DND-41 (cell line): ENCODE measurements around the gene SYNE2.

ENCODE experiments used
- ATAC-seq: fragments of 200-7000 bp; cut with Tn5 transposase; 3 replicates; pipeline ENCODE4 v1.9.1; 2021; ENCODE audit warnings: low read depth; ENCODE audit not compliant: insufficient read depth
- DNase-seq: peaks from one replicate; pipeline ENCODE4 v3.0.0-alpha.2; 2020
- H2AFZ ChIP-seq: 2 replicates; pipeline ENCODE4 v1.6.0; 2012; ENCODE audit warnings: low read depth, low read length
- H3K27ac ChIP-seq: 2 replicates; pipeline ENCODE4 v1.5.1; 2012; ENCODE audit warnings: low read length, inconsistent platforms
- H3K27me3 ChIP-seq: fragments of 200-600 bp; sonication (generic); 2 replicates; pipeline ENCODE4 v1.6.0; 2012; ENCODE audit warnings: low read length, mild to moderate bottlenecking, inconsistent platforms; ENCODE audit not compliant: insufficient read depth, poor library complexity
- H3K36me3 ChIP-seq: 2 replicates; pipeline ENCODE4 v1.5.1; 2012; ENCODE audit warnings: low read length, inconsistent platforms; ENCODE audit not compliant: insufficient read depth
- H3K4me1 ChIP-seq: 2 replicates; pipeline ENCODE4 v1.5.1; 2012; ENCODE audit warnings: mild to moderate bottlenecking, low read length; ENCODE audit not compliant: insufficient read depth
- H3K4me2 ChIP-seq: 2 replicates; pipeline ENCODE4 v1.6.0; 2012; ENCODE audit warnings: mild to moderate bottlenecking, moderate library complexity, low read length, inconsistent platforms; ENCODE audit not compliant: insufficient read depth
- H3K4me3 ChIP-seq, 2 experiments: fragments of 200-600 bp in 1 of 2; shearing (Covaris generic) in 1 of 2; 2 replicates each; pipeline ENCODE4 v1.5.1; 2012 to 2016; ENCODE audit warnings: inconsistent platforms in 2 of 2, low read length in 2 of 2, mild to moderate bottlenecking in 2 of 2, low read depth in 1 of 2, moderate library complexity in 1 of 2
- H3K79me2 ChIP-seq: 2 replicates; pipeline ENCODE4 v1.6.0; 2012; ENCODE audit warnings: low read length, inconsistent platforms; ENCODE audit not compliant: insufficient read depth
- H3K9ac ChIP-seq: 2 replicates; pipeline ENCODE4 v1.6.0; 2012; ENCODE audit warnings: low read depth, mild to moderate bottlenecking, inconsistent platforms, low read length, moderate library complexity
- H3K9me3 ChIP-seq: 2 replicates; pipeline ENCODE4 v1.5.1; 2012; ENCODE audit warnings: low read length, moderate library complexity, mild to moderate bottlenecking, inconsistent platforms; ENCODE audit not compliant: insufficient read depth, severe bottlenecking
- H4K20me1 ChIP-seq: 2 replicates; pipeline ENCODE4 v1.6.0; 2012; ENCODE audit warnings: low read length; ENCODE audit not compliant: insufficient read depth
- EZH2 ChIP-seq: IDR thresholded peaks from 3 replicates; pipeline ENCODE4 v1.6.1; 2012; ENCODE audit warnings: borderline replicate concordance, low read depth, mild to moderate bottlenecking, moderate library complexity, low read length, inconsistent platforms; ENCODE audit not compliant: severe bottlenecking
- TF ChIP-seq, protein P1 (sequence below): IDR thresholded peaks from 2 replicates; pipeline ENCODE4 v1.5.1; 2012; ENCODE audit warnings: borderline replicate concordance, low read length, moderate library complexity, mild to moderate bottlenecking; ENCODE audit not compliant: poor library complexity, severe bottlenecking; ENCODE audit errors: extremely low read depth

SYNE2 gene

DNA sequence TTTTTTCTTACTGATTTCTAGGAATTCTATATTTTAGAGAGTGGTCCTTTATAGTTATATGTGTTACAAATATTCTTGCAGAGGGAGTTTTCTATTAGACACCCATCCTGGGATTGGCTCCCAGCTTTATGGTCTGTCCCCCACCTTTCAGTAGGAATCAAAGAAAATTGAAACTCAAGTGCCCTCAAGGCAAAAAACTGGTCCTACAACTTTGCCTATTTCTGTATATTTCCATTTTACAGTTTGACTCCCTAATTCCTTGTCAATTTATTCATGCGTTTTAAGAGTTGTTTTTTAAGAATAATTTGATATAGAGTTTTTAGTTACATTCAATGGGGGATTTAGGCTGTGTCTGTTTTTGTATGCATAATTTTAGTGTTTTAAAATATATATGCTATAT, 208.9 kb downstream of the SYNE2 start:
- no peaks in the 10 kb centered on the region for H3K9me3 ChIP-seq
- TF ChIP-seq, protein P1, sequence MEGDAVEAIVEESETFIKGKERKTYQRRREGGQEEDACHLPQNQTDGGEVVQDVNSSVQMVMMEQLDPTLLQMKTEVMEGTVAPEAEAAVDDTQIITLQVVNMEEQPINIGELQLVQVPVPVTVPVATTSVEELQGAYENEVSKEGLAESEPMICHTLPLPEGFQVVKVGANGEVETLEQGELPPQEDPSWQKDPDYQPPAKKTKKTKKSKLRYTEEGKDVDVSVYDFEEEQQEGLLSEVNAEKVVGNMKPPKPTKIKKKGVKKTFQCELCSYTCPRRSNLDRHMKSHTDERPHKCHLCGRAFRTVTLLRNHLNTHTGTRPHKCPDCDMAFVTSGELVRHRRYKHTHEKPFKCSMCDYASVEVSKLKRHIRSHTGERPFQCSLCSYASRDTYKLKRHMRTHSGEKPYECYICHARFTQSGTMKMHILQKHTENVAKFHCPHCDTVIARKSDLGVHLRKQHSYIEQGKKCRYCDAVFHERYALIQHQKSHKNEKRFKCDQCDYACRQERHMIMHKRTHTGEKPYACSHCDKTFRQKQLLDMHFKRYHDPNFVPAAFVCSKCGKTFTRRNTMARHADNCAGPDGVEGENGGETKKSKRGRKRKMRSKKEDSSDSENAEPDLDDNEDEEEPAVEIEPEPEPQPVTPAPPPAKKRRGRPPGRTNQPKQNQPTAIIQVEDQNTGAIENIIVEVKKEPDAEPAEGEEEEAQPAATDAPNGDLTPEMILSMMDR, result no peak
- no peak for TF ChIP-seq EZH2
- H3K4me2 ChIP-seq, result no peak overlapping the region
- H3K4me1 ChIP-seq, result no peaks in the 10 kb centered on the region
- peaks cover 71% of the 10 kb centered on the region for H3K36me3 ChIP-seq
- DNase-seq (no peak), ATAC-seq (no peak)
- H3K4me3 ChIP-seq, result no peak overlapping the region
- H2AFZ ChIP-seq, result no peak overlapping the region
- no peaks in the 10 kb centered on the region for H3K27me3 ChIP-seq
- H3K9ac ChIP-seq, result no peak overlapping the region
- no peaks in the 10 kb centered on the region for H3K79me2 ChIP-seq
- H4K20me1 ChIP-seq, result no peaks in the 10 kb centered on the region
- no peak overlapping the region for H3K27ac ChIP-seq

DNA sequence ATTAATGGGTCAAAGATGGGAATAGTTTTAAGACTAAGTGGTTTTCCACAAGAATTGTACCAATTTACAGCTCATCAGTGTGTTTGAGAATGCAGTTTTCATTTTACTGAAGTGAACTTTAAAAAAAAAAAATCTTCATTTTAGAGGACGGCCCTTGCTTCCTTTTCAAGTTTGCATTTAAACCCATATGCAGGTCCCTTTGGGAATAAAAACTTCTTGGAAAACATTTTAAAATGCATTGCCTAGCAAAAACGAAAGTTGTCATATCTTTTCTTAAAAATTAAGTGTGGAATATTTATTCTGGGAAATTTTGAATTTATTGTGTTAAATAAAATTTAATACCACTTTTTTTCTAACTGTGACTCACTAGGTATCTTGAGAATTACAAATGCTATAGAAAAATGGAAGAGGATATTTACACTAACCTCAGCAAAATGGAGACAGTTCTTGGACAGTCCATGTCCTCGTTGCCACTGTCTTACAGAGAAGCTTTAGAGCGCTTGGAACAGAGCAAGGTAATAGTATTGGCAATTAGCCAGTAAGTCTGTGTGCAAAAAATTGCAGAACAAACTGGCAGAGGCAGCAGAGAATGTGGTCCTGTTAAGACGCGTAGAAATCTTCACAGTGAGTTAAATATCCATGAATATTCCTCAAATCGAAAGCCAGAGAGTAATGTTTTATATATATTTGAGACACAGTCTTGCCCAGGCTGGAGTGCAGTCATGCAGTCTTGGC, 209.7 kb downstream of the SYNE2 start:
- H3K27me3 ChIP-seq, result no peaks in the 10 kb centered on the region
- no peak overlapping the region for H2AFZ ChIP-seq
- H3K27ac ChIP-seq, result no peak overlapping the region
- no peak overlapping the region for H3K4me2 ChIP-seq
- ATAC-seq (no peak), DNase-seq (no peak)
- H3K9me3 ChIP-seq, result no peaks in the 10 kb centered on the region
- no peak overlapping the region for H3K4me3 ChIP-seq
- no peaks in the 10 kb centered on the region for H4K20me1 ChIP-seq
- no peak overlapping the region for H3K9ac ChIP-seq
- no peaks in the 10 kb centered on the region for H3K4me1 ChIP-seq
- H3K36me3 ChIP-seq, result peaks cover 70% of the 10 kb centered on the region
- no peaks in the 10 kb centered on the region for H3K79me2 ChIP-seq
- TF ChIP-seq, protein P1, result no peak
- no peak for TF ChIP-seq EZH2

DNA sequence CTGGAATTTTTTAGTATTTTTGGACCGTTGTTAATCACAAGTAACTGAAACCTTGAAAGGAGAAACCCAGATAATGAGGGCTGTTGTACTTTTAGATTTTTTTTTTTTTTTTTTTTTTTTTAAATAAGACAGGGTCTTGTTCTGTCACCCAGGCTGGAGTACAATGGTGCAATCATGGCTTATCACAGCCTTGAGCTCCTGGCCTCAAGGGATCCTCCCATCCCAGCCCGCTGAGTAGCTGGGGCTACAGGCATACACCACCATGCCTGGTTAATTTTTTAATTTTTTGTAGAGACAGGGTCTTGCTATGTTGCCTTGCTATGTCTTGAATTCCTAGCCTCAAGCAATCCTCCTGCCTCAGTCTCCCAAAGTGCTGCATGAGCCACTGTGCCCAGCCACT, 211.6 kb downstream of the SYNE2 start:
- H3K9me3 ChIP-seq, result no peaks in the 10 kb centered on the region
- TF ChIP-seq, protein P1, result no peak
- no peak for TF ChIP-seq EZH2
- no peak overlapping the region for H3K9ac ChIP-seq
- H3K4me2 ChIP-seq, result no peak overlapping the region
- H3K4me3 ChIP-seq, result no peak overlapping the region
- no peaks in the 10 kb centered on the region for H3K4me1 ChIP-seq
- DNase-seq (no peak), ATAC-seq (no peak)
- no peak overlapping the region for H2AFZ ChIP-seq
- no peak overlapping the region for H3K27ac ChIP-seq
- H4K20me1 ChIP-seq, result no peaks in the 10 kb centered on the region
- H3K27me3 ChIP-seq, result no peaks in the 10 kb centered on the region
- no peaks in the 10 kb centered on the region for H3K79me2 ChIP-seq
- H3K36me3 ChIP-seq, result peaks cover 70% of the 10 kb centered on the region
